GM12892 (cell line): ENCODE measurements around the gene CACNA2D4.

Experiments used
- DNase-seq: peaks from one replicate; pipeline ENCODE4 v3.0.0; 2011; ENCODE audit not compliant: insufficient read length
- FAIRE-seq: peaks from 2 replicates; lab custom pipeline; 2011; peaks lifted over from hg19 to GRCh38; lab: Jason Lieb, UNC
- POLR2A ChIP-seq: IDR thresholded peaks from 2 replicates; pipeline ENCODE4 v1.6.1; 2011; ENCODE audit warnings: low read depth, low read length, control low read depth
- POLR2AphosphoS5 ChIP-seq: IDR thresholded peaks from 2 replicates; pipeline ENCODE4 v1.6.1; 2011; ENCODE audit warnings: low read depth, low read length, control low read depth
- TAF1 ChIP-seq: IDR thresholded peaks from 2 replicates; pipeline ENCODE4 v1.6.1; 2011; ENCODE audit warnings: low read depth, mild to moderate bottlenecking, control low read depth, low read length, borderline replicate concordance

CACNA2D4 gene

GRCh38 chr12:1915082-1915968 lies 3.1 kb downstream of the CACNA2D4 start:
- DNase-seq (no peak), FAIRE-seq (no peak)
- no peak for TF ChIP-seq POLR2A
- no peak for TF ChIP-seq TAF1
- no peak for TF ChIP-seq POLR2AphosphoS5

DNA sequence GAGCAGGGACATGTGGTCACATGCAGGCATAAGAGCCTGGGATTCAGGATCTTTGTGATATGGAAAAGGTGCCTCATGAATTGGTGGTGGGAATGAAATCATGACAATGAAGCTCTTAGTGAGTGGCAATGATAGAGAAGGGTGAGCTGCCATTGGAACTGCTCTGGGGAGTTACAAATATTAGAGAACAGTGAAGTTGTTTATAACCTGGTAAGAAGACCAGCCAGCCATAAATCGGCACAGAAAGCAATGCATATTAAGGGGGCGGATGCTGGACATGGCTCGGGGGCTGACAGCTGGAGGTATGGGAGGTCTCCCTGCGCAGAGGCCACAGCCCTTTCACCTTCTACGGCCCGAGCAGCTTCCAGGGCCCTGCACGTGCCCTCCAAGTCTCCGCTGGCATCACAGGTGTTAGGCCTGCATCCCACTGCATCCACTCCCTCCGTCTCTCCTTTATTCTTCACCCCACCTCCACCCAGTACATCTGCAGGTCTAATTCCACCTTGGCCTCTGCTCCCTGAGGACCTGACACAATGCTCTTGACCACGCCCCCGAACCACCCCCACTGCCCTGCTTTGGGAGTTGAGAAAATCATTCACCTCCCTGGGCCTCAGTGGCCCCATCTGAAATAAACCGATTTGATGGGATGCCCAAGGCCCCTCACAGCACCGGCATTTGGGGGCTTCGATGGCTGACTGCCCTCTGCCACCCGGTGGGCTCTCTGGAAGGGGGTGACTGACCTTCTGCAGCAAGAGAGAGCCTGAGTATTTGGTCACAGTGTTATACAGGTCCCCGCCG lies 4.1 kb downstream of the CACNA2D4 start:
- no peak for FAIRE-seq
- no peak for TF ChIP-seq TAF1
- TF ChIP-seq POLR2AphosphoS5, result no peak
- TF ChIP-seq POLR2A, result no peak
- no peak for DNase-seq

DNA sequence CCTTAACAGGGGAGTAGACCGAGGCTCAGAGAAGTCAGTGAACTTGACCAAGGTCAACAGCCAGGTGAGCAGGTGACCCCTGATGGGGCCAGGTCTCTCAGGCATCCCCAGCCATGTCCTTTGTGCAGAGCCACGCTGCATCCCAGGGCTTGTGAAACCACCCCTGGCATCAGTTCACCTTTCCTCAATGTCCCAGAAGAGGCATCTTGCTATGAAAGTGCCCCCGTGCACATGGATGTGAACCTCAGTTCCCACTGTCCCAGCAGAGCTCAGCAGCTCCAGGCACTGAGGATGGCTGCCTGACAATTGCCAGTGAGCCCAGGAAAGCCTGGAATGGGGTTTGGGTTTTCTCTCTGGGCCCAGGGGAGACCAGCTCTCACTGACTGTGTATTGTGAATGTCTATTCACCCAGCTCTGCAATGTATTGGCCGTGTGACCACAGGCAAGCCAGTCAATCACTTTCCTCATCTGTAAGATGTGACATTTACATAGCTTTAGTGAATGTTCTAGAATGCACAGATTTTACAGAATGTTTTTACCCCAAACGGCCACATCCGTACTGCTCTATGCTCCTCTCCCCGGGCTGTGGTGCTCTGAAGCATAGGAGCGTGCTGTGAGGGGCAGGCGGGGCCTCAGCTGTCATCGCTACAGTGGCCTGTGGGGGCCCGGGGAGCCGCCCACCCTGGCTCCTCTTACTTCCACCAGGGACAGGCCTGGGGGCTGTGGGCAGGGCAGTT lies 4.9 kb downstream of the CACNA2D4 start:
- TF ChIP-seq TAF1, result no peak
- no peak for TF ChIP-seq POLR2A
- TF ChIP-seq POLR2AphosphoS5, result no peak
- no peak for FAIRE-seq
- DNase-seq, result no peak

- no peak for DNase-seq
- FAIRE-seq, result no peak
- TF ChIP-seq TAF1 (no peak), POLR2AphosphoS5 (no peak)
These were observed 5.7 kb downstream of the CACNA2D4 start for GRCh38 chr12:1912580-1913376.

DNA sequence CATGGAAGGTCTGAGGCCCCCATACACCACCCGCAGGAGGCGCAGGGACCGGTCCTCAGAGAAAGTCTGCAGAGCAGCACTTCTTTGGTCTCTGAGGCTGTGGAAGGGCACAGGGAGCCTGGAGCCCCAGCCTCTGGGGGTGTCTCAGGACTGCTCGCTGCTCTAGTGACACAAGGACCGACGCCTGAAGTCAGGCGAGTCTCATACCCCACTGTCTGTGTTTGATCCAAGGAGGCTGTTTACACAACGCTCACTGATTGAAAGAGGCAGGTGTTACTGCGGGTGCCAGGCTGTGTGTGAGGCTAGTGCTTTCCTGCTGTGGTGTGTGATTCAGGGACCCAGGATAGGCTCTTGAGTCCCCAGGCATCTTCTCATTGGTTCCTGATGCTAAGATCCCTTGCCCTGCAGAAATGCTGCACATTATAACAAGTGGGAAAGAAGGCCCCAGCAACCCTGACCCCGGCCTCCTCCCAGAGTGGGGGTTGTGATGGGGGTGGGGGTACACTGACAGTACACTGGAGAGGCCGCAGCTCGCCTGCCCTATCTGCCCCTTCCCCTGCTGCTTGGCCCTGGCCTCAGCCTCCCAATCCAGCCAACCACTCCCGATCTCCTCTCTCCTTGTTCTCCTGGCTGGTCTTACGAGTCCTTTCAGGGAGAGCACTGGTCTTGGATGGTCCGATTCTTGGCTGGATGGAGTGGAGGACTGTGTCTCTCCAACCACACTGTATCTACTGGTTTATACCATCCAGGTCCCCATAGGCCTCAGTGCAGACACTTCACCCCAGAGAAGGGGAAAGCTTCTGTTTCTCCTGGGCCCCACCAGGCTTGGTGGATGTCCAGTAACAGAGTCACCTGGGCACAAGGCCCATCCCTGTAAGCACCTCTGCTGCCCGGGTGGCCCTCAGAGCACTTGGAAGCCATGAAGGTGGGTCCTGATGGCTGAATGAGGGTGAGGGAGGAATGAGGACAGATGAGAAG lies 6.6 kb downstream of the CACNA2D4 start:
- no peak for TF ChIP-seq POLR2AphosphoS5
- no peak for TF ChIP-seq TAF1
- TF ChIP-seq POLR2A, result no peak
- no peak for FAIRE-seq
- DNase-seq, result no peak

GRCh38 chr12:1910468-1910867 lies 8.0 kb downstream of the CACNA2D4 start:
- FAIRE-seq (no peak), DNase-seq (no peak)
- no peak for TF ChIP-seq POLR2AphosphoS5
- no peak for TF ChIP-seq TAF1
- no peak for TF ChIP-seq POLR2A

- no peak for DNase-seq
- TF ChIP-seq POLR2A (no peak), POLR2AphosphoS5 (no peak), TAF1 (no peak)
- no peak for FAIRE-seq
These were observed 9.7 kb downstream of the CACNA2D4 start for GRCh38 chr12:1908758-1909157.

DNA sequence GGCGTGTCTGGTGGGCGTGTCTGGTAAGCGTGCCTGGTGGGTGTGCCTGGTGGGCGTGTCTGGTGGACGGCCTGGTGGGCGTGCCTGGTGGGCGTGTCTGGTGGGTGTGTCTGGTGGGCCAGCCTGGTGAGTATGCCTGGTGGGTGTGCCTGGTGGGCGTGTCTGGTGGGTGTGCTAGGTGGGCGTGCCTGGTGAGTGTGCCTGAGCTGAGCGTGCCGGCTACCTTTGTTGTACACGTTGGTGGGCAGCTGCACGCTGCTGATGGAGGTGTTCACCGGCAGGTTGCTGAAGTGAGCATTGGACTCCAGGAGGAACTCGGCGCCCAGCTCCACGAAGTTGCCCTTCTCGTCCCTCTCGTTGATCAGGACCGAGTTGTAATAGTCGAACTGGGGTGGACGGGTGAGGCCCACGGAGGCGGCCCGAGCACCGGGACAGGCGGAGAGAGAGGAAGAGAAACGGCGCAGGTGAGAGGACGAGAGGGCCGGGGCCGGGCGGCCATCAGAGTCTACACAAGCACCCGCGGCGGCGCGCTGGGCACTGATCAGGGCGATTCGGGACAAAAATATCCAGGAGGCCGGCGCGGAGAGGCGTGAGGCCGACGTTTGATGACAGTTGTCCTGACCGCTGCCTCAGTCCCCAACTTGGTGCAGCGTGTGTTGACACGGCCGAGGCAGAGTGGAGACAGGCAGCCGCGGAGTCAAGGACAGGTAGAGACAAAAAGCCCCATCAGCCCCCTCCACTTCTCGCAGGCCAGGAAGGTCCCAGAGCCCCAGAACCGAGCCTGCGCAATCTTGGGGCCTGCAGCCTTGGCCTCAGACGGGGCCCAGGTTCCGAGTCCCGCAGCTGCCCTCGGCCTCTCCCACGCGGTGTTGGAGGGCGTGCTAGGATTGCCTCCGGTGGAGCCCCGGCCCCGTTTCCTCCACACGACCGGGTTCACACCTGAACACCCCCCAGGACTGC lies 10.5 kb downstream of the CACNA2D4 start:
- DNase-seq, result no peak
- TF ChIP-seq TAF1, result no peak
- TF ChIP-seq POLR2AphosphoS5, result no peak
- no peak for TF ChIP-seq POLR2A
- FAIRE-seq, result no peak

DNA sequence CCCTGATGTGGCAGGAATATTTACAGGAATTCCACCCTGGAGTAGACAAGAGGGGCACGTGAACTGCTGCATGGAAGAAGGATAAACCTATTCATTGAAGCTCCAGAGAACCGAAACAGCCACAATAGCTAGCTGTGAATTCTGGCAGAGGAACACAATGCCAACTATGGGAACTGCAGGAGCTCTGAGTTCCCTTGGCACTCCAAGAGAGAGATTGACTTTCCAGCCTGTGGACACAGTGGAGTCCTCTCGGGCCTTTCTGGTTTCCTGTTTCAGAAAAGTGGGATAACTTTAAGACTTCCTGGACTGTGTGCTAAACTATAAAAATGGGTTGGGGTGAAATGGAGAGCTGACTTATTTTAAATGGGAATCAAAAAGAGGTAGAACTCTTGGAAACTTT lies 11.9 kb downstream of the CACNA2D4 start:
- DNase-seq (no peak), FAIRE-seq (no peak)
- TF ChIP-seq POLR2A (no peak), POLR2AphosphoS5 (no peak), TAF1 (no peak)

DNA sequence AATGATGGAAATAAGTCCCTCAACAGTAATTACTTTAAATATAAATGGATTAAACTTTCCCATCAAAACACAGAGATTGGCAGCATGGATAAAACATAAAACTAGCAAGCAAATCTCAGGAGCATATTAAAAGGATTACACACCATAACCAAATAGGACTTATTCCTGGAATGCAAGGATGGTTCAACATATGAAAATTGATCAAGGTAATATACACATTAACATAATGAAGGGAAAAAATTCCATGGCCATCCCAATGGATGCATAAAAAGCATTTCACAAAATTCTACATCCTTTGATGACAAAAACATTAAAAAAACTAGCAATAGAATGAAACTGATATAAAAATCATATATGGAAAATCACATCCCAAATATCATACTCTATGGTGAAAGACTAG lies 13.6 kb downstream of the CACNA2D4 start:
- TF ChIP-seq POLR2A, result no peak
- no peak for TF ChIP-seq TAF1
- TF ChIP-seq POLR2AphosphoS5, result no peak
- FAIRE-seq, result no peak
- DNase-seq, result no peak

DNA sequence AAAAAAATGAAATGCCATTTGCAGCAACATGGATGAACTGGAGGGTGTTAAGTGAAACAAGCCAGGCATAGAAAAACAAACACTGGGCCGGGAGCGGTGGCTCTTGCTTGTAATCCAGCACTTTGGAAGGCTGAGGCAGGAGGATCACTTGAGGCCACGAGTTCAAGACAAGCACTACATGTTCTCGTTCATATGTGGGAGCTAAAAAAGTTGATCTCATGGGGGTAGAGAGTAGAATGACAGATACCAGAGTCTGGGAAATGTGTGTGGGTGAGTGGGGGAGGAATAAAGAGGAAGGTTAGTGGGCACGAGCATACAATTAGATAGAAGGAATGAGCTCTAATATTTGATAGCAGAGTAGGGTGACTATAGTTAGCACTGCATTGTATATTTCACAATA lies 21.5 kb downstream of the CACNA2D4 start:
- no peak for FAIRE-seq
- no peak for DNase-seq
- TF ChIP-seq POLR2A (no peak), TAF1 (no peak), POLR2AphosphoS5 (no peak)
